BE2C (cell line): ENCODE measurements around the gene DNAJA4.

Experiments
- DNase-seq: peaks from one replicate; pipeline ENCODE4 v3.0.0-alpha.2; 2020
- H3K27me3 ChIP-seq: fragments of 250-450 bp; sonication (Bioruptor Pico); 2 replicates; pipeline ENCODE4 v1.5.1; 2020; ENCODE audit warnings: mild to moderate bottlenecking
- H3K36me3 ChIP-seq: fragments of 250-450 bp; sonication (Bioruptor Pico); 2 replicates; pipeline ENCODE4 v1.5.1; 2020; ENCODE audit warnings: mild to moderate bottlenecking
- H3K4me1 ChIP-seq: fragments of 250-450 bp; sonication (Bioruptor Pico); 2 replicates; pipeline ENCODE4 v1.5.1; 2020
- H3K4me3 ChIP-seq: 2 replicates; pipeline ENCODE4 v1.5.1; 2011; ENCODE audit warnings: low read depth, low read length
- H3K9me3 ChIP-seq: fragments of 250-450 bp; sonication (Bioruptor Pico); 2 replicates; pipeline ENCODE4 v1.5.1; 2020
- TF ChIP-seq, protein P1 (sequence below): IDR thresholded peaks from 2 replicates; pipeline ENCODE4 v1.5.1; 2012; ENCODE audit warnings: mild to moderate bottlenecking, low read depth, low read length

Gene DNAJA4

DNA sequence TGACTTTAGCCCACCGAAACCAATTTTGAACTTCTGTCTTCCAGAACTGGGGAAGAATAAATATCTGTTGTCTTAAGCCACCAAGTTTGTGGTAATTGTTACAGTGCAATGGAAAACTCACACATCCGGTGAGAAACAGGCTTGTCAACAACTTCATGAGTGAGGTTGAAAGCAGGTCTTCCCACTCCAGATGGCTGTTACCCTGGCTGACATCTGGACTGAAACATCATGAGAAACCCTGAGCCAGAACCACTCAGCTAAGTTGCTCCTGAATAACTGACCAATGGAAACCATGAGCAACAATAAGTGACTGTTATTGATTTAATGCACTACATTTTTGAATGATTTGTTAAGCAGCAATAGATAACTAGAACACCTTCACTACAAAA, 40.3 kb upstream of the DNAJA4 start:
- Histone ChIP-seq H3K36me3 (no peaks in the 10 kb centered on the region), H3K4me1 (no peaks in the 10 kb centered on the region), H3K9me3 (no peaks in the 10 kb centered on the region), H3K27me3 (no peaks in the 10 kb centered on the region), H3K4me3 (no peak overlapping the region)
- DNase-seq = no peak
- TF ChIP-seq, protein P1, sequence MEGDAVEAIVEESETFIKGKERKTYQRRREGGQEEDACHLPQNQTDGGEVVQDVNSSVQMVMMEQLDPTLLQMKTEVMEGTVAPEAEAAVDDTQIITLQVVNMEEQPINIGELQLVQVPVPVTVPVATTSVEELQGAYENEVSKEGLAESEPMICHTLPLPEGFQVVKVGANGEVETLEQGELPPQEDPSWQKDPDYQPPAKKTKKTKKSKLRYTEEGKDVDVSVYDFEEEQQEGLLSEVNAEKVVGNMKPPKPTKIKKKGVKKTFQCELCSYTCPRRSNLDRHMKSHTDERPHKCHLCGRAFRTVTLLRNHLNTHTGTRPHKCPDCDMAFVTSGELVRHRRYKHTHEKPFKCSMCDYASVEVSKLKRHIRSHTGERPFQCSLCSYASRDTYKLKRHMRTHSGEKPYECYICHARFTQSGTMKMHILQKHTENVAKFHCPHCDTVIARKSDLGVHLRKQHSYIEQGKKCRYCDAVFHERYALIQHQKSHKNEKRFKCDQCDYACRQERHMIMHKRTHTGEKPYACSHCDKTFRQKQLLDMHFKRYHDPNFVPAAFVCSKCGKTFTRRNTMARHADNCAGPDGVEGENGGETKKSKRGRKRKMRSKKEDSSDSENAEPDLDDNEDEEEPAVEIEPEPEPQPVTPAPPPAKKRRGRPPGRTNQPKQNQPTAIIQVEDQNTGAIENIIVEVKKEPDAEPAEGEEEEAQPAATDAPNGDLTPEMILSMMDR = no peak

DNA sequence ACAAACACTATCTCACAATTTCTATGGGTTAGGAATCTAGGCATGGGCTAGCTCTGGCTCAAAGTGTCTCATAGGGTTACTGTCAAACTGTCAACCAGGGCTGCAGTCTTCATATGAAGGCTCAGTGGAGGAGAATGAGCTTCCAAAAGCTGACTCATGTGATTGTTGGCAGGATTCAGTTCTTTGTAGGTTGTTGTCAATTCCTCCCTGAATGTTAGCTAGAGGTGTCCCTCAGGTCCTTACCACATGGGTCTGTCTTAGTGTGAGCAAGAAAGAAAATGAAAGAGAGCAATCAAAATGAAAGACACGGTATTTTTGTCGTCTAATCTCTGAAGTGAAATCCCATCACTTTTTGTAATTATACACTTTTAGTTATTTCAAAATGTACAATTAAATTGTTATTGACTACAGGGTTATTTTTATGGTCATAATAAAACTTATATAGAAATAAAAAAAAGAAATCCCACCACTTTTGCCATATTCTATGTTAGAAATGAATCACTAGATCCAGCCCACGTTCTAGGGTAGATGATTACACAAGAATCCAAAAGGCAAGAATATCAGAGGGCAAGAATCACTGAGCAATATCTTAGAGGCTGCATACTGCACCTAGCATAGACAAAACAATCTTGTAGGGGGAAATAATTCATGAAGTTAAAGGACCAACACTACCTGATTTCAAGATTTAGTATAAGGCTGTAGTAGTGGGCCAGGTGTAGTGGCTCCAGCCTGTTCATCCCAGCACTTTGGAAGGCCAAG, 38.4 kb upstream of the DNAJA4 start:
- H3K4me3 ChIP-seq = no peak overlapping the region
- no peaks in the 10 kb centered on the region for H3K4me1 ChIP-seq
- TF ChIP-seq, protein P1 = no peak
- no peaks in the 10 kb centered on the region for H3K27me3 ChIP-seq
- DNase-seq = no peak
- no peaks in the 10 kb centered on the region for H3K36me3 ChIP-seq
- no peaks in the 10 kb centered on the region for H3K9me3 ChIP-seq

DNA sequence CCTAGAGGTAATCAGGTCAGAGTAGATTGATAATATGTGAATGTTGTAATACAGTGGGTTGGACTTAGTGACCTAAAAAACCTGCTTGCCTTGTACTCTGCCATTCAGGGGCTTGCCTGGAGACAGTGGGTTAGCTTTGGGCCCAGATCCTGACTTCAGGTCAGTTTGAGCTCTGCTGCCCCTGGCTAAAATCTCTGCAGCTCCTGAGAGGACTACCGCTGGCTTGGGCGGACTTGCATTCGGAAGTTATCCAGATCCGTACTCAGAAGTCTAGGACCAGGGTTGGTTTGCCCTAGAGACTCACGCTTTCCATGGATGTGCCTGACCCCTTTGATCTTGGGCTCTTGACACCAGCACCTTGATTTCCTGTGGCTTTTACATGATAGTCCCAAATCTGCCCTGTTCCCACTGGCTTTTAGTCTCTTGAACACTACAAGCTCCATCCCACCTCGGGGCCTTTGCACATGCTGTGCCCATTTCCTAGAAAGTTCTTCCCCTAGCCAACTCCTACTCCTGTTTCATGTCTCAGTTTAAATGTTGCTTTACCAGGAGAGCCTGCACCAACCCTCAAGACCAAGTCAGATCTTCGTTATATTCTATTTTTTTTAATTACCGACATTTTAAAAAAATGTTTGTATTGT, 35.9 kb upstream of the DNAJA4 start:
- DNase-seq = no peak
- TF ChIP-seq, protein P1 = no peak
- H3K4me3 ChIP-seq = no peak overlapping the region
- H3K27me3 ChIP-seq = no peaks in the 10 kb centered on the region
- no peaks in the 10 kb centered on the region for H3K36me3 ChIP-seq
- no peaks in the 10 kb centered on the region for H3K4me1 ChIP-seq
- no peaks in the 10 kb centered on the region for H3K9me3 ChIP-seq

DNA sequence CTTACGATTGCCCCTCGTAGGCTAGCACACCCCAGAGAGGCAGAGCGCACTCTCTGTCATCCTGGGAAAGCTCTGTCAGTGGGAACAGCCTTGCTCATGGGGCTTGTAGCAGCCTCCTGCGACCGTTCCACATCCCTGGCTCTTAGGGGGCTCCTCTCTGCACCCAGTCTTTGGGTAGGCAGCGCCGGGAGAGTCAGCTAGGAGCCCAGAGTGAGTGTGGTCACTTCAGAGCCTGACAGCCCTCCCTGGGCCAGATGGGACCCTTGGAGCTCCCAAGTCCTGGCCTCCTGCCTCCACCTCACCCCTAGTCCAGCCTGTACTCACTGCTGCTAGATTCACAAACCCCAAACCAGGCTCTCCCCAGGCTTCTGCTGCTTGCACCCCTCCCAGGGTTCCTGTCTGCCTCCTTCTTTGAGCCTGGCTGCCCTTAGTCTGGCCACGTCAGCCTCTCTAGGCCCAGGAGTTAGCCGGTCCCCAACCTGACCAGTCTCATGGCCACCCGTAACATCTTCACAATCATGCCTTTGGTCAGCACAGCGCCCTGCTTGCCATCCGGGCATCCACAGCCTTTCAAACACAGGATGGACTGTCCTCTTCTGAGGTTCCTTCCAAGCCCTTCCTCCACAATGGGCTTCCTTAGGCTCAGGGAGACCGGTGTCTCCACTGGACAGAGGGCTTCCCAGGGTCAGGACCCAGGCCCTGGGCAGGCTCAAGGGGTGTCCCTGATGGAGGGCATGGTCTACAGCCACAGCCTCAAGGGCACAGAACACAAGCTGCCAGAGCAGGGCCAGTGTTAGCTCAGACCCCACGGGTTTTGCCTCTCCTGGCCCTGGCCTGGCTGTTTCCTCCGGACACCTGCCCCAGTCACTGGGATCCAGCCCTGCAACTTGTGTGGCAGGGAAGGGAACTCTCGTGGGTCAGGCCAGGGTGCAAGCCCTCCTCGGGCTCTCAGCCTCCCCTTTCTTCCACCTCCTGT, 34.6 kb upstream of the DNAJA4 start:
- H3K9me3 ChIP-seq = no peaks in the 10 kb centered on the region

DNA sequence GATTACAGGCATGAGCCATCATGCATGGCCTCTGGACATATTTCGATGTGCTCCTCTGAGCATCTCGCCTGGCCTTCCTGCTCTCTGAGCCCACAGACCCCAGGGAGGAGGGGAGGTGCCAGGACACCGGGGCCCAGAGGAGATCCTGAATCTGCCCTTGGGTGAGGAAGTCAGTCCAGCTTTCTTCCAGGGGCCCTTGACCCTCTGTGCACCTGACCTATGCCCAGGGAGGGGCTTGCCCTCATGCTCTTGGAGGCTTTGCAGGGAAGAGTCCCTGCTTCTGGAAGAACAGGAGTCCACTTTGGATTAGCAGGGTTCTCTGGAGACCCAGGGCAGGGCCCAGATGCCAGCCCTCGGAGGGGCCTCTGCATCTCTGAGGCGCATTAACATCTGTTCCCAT, 31.4 kb upstream of the DNAJA4 start:
- no peaks in the 10 kb centered on the region for H3K4me1 ChIP-seq
- no peak for DNase-seq
- TF ChIP-seq, protein P1 = no peak
- no peak overlapping the region for H3K4me3 ChIP-seq
- H3K36me3 ChIP-seq = no peaks in the 10 kb centered on the region
- no peaks in the 10 kb centered on the region for H3K9me3 ChIP-seq
- no peaks in the 10 kb centered on the region for H3K27me3 ChIP-seq

More for the DNA sequence above, 34.6 kb upstream of the DNAJA4 start:
- TF ChIP-seq, protein P1 = no peak
- no peaks in the 10 kb centered on the region for H3K27me3 ChIP-seq
- no peak overlapping the region for H3K4me3 ChIP-seq
- no peak for DNase-seq
- no peaks in the 10 kb centered on the region for H3K36me3 ChIP-seq
- H3K4me1 ChIP-seq = no peaks in the 10 kb centered on the region
